Measurements from ENCODE around the gene NRG3.

NRG3 gene

DNA sequence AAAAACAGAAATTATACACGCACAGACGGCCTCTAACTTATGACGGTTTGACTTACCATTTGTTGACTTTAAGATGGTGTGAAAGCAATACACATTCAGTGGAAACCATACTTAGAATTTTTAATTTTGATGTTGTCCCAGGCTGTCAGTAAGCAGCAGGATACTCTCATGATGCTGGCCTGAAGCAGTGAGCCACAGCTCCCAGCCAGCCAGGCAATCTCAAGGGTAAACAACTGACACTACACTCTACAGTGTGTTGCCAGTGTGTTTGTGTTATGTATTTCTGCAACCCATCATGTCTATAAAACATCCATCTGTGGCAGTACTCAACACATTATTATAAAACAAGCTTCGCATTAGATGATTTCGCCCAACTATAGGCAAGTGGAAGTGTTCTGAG, 747.5 kb downstream of the NRG3 start:
- TF ChIP-seq, protein P1, sequence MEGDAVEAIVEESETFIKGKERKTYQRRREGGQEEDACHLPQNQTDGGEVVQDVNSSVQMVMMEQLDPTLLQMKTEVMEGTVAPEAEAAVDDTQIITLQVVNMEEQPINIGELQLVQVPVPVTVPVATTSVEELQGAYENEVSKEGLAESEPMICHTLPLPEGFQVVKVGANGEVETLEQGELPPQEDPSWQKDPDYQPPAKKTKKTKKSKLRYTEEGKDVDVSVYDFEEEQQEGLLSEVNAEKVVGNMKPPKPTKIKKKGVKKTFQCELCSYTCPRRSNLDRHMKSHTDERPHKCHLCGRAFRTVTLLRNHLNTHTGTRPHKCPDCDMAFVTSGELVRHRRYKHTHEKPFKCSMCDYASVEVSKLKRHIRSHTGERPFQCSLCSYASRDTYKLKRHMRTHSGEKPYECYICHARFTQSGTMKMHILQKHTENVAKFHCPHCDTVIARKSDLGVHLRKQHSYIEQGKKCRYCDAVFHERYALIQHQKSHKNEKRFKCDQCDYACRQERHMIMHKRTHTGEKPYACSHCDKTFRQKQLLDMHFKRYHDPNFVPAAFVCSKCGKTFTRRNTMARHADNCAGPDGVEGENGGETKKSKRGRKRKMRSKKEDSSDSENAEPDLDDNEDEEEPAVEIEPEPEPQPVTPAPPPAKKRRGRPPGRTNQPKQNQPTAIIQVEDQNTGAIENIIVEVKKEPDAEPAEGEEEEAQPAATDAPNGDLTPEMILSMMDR (IDR thresholded peaks at IDR 0.05; ENCODE audit: extremely low read depth, insufficient read depth, missing control alignments): no peak
- no peak for DNase-seq (ENCODE audit: low spot score)
- in situ Hi-C loops (cut with MboI; ENCODE audit: low pct_unique_long_range_greater_than_20kb, low sequenced_read_pairs, unreplicated experiment): no loop called here

DNA sequence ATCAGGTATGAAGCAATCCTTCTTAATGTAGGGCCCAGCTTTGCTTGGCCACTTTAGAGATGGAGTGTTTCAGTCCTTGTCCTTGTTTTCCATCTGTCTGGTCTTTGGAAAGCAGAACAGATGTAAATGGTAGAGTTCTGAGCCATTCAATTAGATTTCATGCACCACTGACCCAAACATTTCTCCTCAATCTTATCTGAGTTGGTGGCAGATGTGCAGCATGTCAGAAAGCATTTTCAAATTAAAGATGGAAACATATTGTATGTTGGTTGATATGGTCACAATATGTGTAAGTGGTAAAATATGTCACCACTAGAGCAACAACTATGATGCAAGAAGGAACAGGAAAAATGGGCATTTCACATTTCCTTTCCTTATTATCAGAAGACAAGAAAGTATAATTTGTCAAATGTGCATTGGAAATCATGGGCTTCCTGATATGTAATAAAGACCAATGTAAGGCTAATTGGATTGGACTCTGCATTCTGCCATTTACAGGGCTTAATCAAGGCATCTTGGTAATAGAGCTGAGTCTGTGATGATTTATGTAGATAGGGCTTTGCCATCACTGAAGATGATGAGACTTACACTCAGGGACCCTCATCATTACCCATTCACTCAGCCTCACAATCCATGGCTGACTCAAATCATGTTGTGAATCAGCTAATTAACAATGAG, 750.7 kb downstream of the NRG3 start:
- no peak for DNase-seq (ENCODE audit: low spot score)
- TF ChIP-seq, protein P1 (IDR thresholded peaks at IDR 0.05; ENCODE audit: extremely low read depth, insufficient read depth, missing control alignments): no peak
- in situ Hi-C loops (cut with MboI; ENCODE audit: low pct_unique_long_range_greater_than_20kb, low sequenced_read_pairs, unreplicated experiment): no loop called here

DNA sequence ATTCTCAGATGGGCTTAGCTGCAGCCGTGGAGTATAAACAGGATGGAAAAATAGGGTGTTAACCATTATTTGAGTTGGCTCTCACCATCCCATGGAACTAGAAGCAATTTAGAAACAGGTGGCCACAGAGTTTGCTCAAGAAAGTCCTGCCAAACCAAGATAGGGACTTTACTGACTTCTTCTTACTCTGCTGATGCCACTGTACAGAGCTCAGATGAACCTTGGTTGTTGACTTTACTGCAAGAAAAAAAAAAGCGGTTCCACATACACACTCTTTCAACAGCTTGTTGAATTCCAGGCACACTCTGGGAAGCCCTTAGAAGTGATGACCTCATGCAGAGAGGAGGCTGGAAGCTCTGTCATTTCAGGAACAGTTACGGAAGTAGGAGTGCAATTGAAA, 753.4 kb downstream of the NRG3 start:
- in situ Hi-C loops (cut with MboI; ENCODE audit: low pct_unique_long_range_greater_than_20kb, low sequenced_read_pairs, unreplicated experiment): no loop called here
- DNase-seq (ENCODE audit: low spot score): no peak
- TF ChIP-seq, protein P1 (IDR thresholded peaks at IDR 0.05; ENCODE audit: extremely low read depth, insufficient read depth, missing control alignments): no peak

DNA sequence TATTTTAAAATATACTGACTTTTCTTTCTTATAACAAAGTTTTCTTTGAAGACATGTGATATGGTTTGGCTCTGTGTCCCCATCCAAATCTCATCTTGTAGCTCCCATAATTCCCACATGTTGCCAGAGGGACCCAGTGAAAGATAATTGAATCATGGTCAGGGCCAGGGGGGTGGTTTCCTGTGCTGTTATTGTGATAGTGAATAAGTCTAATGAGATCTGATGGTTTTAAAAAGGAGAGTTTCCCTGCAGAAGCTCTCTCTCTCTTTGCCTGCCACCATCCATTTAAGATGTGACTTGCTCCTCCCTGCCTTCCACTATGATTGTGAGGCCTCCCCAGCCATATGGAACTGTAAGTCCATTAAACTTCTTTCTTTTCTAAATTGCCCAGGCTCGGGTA, 768.1 kb downstream of the NRG3 start:
- no peak for DNase-seq (ENCODE audit: low spot score)
- TF ChIP-seq, protein P1 (IDR thresholded peaks at IDR 0.05; ENCODE audit: extremely low read depth, insufficient read depth, missing control alignments): no peak
- in situ Hi-C loops (cut with MboI; ENCODE audit: low pct_unique_long_range_greater_than_20kb, low sequenced_read_pairs, unreplicated experiment): no loop called here

DNA sequence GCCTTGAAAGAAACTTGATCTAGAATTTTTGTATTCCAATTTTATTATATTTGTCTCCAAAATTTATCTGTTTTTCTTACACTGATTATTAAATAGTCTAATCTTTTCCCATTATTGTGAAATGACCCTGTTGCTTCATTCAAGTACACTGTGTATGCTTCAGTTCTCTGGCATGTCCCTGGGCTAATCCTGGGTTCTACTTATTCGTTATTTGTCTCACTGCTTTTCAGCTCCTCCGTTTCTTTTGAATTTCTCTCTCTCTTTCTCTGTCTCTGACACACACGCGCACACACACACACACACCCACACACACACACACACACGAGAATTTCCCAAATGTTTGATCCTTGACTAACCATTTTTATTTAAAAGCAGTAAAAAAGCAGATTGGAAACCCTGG, 768.6 kb downstream of the NRG3 start:
- in situ Hi-C loops (cut with MboI; ENCODE audit: low pct_unique_long_range_greater_than_20kb, low sequenced_read_pairs, unreplicated experiment): no loop called here
- DNase-seq (ENCODE audit: low spot score): no peak
- TF ChIP-seq, protein P1 (IDR thresholded peaks at IDR 0.05; ENCODE audit: extremely low read depth, insufficient read depth, missing control alignments): no peak

DNA sequence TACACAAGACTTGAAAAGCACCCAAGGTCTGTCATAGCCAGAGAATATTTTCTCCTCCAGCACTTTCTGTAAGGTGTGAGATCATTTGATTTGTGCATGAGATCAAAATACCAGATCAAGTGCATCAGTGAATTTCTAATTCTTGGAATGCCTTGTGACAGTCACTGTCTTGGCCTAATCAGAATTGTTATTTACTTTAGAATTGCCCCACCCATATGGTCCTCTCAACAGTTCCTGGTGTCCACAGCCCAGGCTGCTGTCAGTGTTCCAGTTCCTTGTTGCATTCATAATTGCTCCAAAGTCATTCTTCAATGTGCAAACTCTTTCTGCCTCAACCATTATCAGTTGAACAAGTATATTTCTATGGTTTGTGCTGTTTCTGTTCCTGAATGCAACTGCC, 770.2 kb downstream of the NRG3 start:
- in situ Hi-C loops (cut with MboI; ENCODE audit: low pct_unique_long_range_greater_than_20kb, low sequenced_read_pairs, unreplicated experiment): no loop called here
- DNase-seq (ENCODE audit: low spot score): no peak
- TF ChIP-seq, protein P1 (IDR thresholded peaks at IDR 0.05; ENCODE audit: extremely low read depth, insufficient read depth, missing control alignments): no peak

All from GM13977 (cell line).